Keratinocyte (primary cell): Measurements from ENCODE around the gene PDIA4. TPM values are rescaled to one million over a fixed set of nuclear protein-coding genes. Genes with fewer than 3 reads are reported as not detected.
"Not testable (repeated sequence)": the region's sequence is repeated elsewhere in the genome, so short reads cannot be mapped to it uniquely, and the experiment has no call there.

Experiments
- DNase-seq: peaks from one replicate; pipeline ENCODE4 v3.0.0-alpha.2; 2011; ENCODE audit warnings: low read depth, missing footprints, low spot score
- FAIRE-seq: peaks from 2 replicates; lab custom pipeline; 2011; peaks lifted over from hg19 to GRCh38; lab: Jason Lieb, UNC
- H2AFZ ChIP-seq: 2 replicates; pipeline ENCODE4 v1.6.0; 2012; ENCODE audit warnings: low read length, control low read depth, inconsistent platforms; ENCODE audit not compliant: control insufficient read depth
- H3K27ac ChIP-seq: 2 replicates; pipeline ENCODE4 v1.5.1; 2011; ENCODE audit warnings: low read length; ENCODE audit not compliant: control insufficient read depth, insufficient read depth
- H3K27me3 ChIP-seq: 3 replicates; pipeline ENCODE4 v1.6.0; 2011; ENCODE audit warnings: low read length; ENCODE audit not compliant: control insufficient read depth, insufficient read depth; ENCODE audit errors: extremely low read depth
- H3K36me3 ChIP-seq, 2 experiments: 2 replicates in 1 of 2; 3 replicates in 1 of 2; pipeline ENCODE4 v1.5.1; 2011; ENCODE audit warnings: low read length in 2 of 2, mild to moderate bottlenecking in 1 of 2; ENCODE audit not compliant: control insufficient read depth in 2 of 2, insufficient read depth in 2 of 2; ENCODE audit errors: extremely low read depth in 1 of 2
- H3K4me1 ChIP-seq: 3 replicates; pipeline ENCODE4 v1.5.1; 2011; ENCODE audit warnings: low read length; ENCODE audit not compliant: control insufficient read depth, insufficient read depth; ENCODE audit errors: extremely low read depth
- H3K4me2 ChIP-seq: 3 replicates; pipeline ENCODE4 v1.6.0; 2011; ENCODE audit warnings: low read depth, low read length; ENCODE audit not compliant: control insufficient read depth, insufficient read depth; ENCODE audit errors: extremely low read depth
- H3K4me3 ChIP-seq, 3 experiments: fragments of 200-600 bp in 1 of 3; sonication (generic) in 1 of 3; 2 replicates in 2 of 3; 3 replicates in 1 of 3; pipeline ENCODE4 v1.5.1; 2011 to 2016; ENCODE audit warnings: low read length in 3 of 3, mild to moderate bottlenecking in 3 of 3, control low read depth in 2 of 3, inconsistent platforms in 1 of 3, low read depth in 1 of 3, mixed read lengths in 1 of 3, mixed run types in 1 of 3, moderate library complexity in 1 of 3; ENCODE audit not compliant: control insufficient read depth in 2 of 3, insufficient read depth in 2 of 3; ENCODE audit errors: extremely low read depth in 1 of 3
- H3K79me2 ChIP-seq: 2 replicates; pipeline ENCODE4 v1.6.0; 2012; ENCODE audit warnings: low read length; ENCODE audit not compliant: control insufficient read depth, insufficient read depth
- H3K9ac ChIP-seq: 3 replicates; pipeline ENCODE4 v1.6.0; 2011; ENCODE audit warnings: low read length; ENCODE audit not compliant: control insufficient read depth, insufficient read depth; ENCODE audit errors: extremely low read depth
- H3K9me1 ChIP-seq: 3 replicates; pipeline ENCODE4 v1.6.0; 2011; ENCODE audit warnings: low read length; ENCODE audit not compliant: control insufficient read depth, insufficient read depth; ENCODE audit errors: extremely low read depth
- H3K9me3 ChIP-seq: 2 replicates; pipeline ENCODE4 v1.5.1; 2012; ENCODE audit warnings: low read depth, low read length; ENCODE audit not compliant: control insufficient read depth
- H4K20me1 ChIP-seq: 3 replicates; pipeline ENCODE4 v1.6.0; 2011; ENCODE audit warnings: low read length; ENCODE audit not compliant: control insufficient read depth, insufficient read depth; ENCODE audit errors: extremely low read depth
- EZH2 ChIP-seq: IDR thresholded peaks from one replicate; pipeline ENCODE4 v1.6.1; 2012; ENCODE audit warnings: inconsistent platforms, mild to moderate bottlenecking, low read length, moderate library complexity
- dilution Hi-C: fragments of 300-500 bp; cut with MboI; formaldehyde crosslinking; loops from one replicate; pipeline ENCODE4 v1.7.0; 2020; ENCODE audit warnings: low sequenced_read_pairs; ENCODE audit not compliant: extremely low pct_ligation_motif_present
- polyA plus RNA-seq, 5 experiments: library from polyadenylated mRNA; depleted of rRNA in 3 of 5; stranded (reverse) in 3 of 5; stranded (forward) in 1 of 5; unstranded in 1 of 5; fragments of >200 nt; gene quantifications; 1 replicate in 1 of 5; 2 replicates in 3 of 5; 3 replicates in 1 of 5; pipeline versions ENCODE4 v1.2.1 to v1.2.3, GENCODE V29; 2011 to 2012; ENCODE audit warnings: missing spikeins in 2 of 5, low read depth in 1 of 5, low replicate concordance in 1 of 5
- TF ChIP-seq, protein P1 (sequence below), 3 experiments: IDR thresholded peaks in 1 of 3; conservative IDR thresholded peaks in 1 of 3; optimal IDR thresholded peaks in 1 of 3; 2 replicates in 2 of 3; 3 replicates in 1 of 3; pipeline versions ENCODE3 to v1.5.1; 2011; ENCODE audit warnings: low read length in 3 of 3, mild to moderate bottlenecking in 3 of 3, moderate library complexity in 2 of 3, control low read depth in 1 of 3, inconsistent platforms in 1 of 3; ENCODE audit not compliant: insufficient read depth in 2 of 3; ENCODE audit errors: extremely low read depth in 1 of 3

The PDIA4 gene
- polyA plus RNA-seq, 1 donor (not counting 4 experiments of a cell fraction or from before 2014, with no cell fraction given) = 145 TPM

DNA sequence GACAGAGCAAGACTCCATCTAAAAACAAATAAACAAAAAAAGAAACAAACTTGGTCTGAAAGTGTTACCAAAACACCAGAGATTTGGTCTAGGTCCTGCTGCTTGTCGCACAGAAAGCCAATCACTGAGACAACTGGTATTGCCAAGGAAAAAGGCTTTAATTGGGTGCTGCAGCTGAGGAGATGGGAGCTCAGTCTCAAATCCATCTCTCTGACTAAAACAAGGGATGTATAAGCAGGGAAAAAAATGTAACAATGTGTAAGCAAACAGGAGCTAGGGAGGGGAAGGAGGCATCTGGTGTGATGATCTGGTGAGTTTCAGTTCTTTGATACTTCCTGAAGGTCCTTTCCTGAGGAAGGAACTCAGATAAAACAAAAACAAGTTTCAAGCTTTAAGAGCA, 8.4 kb upstream of the PDIA4 start:
- H4K20me1 ChIP-seq = no peaks in the 10 kb centered on the region
- no peaks in the 10 kb centered on the region for H3K36me3 ChIP-seq
- no peak overlapping the region for H3K4me2 ChIP-seq
- H3K9me1 ChIP-seq = no peaks in the 10 kb centered on the region
- H3K27me3 ChIP-seq = no peaks in the 10 kb centered on the region
- no peak for DNase-seq
- no peak overlapping the region for H2AFZ ChIP-seq
- TF ChIP-seq, protein P1, sequence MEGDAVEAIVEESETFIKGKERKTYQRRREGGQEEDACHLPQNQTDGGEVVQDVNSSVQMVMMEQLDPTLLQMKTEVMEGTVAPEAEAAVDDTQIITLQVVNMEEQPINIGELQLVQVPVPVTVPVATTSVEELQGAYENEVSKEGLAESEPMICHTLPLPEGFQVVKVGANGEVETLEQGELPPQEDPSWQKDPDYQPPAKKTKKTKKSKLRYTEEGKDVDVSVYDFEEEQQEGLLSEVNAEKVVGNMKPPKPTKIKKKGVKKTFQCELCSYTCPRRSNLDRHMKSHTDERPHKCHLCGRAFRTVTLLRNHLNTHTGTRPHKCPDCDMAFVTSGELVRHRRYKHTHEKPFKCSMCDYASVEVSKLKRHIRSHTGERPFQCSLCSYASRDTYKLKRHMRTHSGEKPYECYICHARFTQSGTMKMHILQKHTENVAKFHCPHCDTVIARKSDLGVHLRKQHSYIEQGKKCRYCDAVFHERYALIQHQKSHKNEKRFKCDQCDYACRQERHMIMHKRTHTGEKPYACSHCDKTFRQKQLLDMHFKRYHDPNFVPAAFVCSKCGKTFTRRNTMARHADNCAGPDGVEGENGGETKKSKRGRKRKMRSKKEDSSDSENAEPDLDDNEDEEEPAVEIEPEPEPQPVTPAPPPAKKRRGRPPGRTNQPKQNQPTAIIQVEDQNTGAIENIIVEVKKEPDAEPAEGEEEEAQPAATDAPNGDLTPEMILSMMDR (optimal IDR thresholded peaks at IDR 0.05 in 1 of 3, IDR thresholded peaks at IDR 0.05 in 1 of 3, conservative IDR thresholded peaks at IDR 0.05 in 1 of 3; ENCODE audit: extremely low read depth in 1 of 3, insufficient read depth in 2 of 3, low read length in 3 of 3) = no peak
- no peak for TF ChIP-seq EZH2
- H3K79me2 ChIP-seq = no peaks in the 10 kb centered on the region
- no peak for FAIRE-seq
- no peaks in the 10 kb centered on the region for H3K4me1 ChIP-seq
- no peak overlapping the region for H3K27ac ChIP-seq
- H3K9me3 ChIP-seq = peaks cover 2% of the 10 kb centered on the region
- no peak overlapping the region for H3K4me3 ChIP-seq
- no peak overlapping the region for H3K9ac ChIP-seq
- dilution Hi-C loops = no loop called here

DNA sequence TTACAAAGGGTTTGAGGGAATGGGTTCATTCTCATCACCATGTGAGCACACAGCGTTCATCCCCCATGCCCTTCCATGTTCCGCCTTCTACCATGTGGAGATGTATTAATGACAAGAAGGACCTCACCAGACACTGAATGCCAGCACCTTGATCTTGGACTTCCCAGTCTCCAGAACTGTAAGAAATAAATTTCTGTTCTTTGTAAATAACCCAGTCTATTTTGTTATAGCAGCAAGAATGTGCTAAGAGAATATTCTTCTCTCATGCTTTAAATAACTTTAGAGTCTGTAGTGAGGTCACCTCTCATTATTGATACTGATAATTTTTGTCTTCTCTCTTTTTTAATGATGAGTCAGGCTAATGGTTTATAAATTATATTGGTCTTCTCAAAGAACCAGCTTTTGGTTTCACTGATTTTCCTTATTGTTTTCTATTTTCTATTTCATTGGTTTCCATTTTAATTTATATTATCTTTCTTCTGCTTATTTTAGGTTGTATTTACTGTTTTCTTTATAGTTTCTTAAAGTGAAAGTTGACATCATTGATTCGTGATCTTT, 3.1 kb upstream of the PDIA4 start:
- Histone ChIP-seq H3K36me3 (no peaks in the 10 kb centered on the region), H3K4me3 (no peak overlapping the region), H3K27ac (no peak overlapping the region), H3K79me2 (peaks cover 18% of the 10 kb centered on the region), H4K20me1 (no peaks in the 10 kb centered on the region), H3K4me2 (no peak overlapping the region), H3K9me3 (no peaks in the 10 kb centered on the region), H3K4me1 (peaks cover 15% of the 10 kb centered on the region), H3K9ac (no peak overlapping the region), H3K27me3 (no peaks in the 10 kb centered on the region), H3K9me1 (no peaks in the 10 kb centered on the region), H2AFZ (no peak overlapping the region)
- TF ChIP-seq EZH2 = no peak
- TF ChIP-seq, protein P1 (optimal IDR thresholded peaks at IDR 0.05 in 1 of 3, IDR thresholded peaks at IDR 0.05 in 1 of 3, conservative IDR thresholded peaks at IDR 0.05 in 1 of 3; ENCODE audit: extremely low read depth in 1 of 3, insufficient read depth in 2 of 3, low read length in 3 of 3) = no peak
- FAIRE-seq = no peak
- DNase-seq = no peak
- dilution Hi-C loops = no loop called here

DNA sequence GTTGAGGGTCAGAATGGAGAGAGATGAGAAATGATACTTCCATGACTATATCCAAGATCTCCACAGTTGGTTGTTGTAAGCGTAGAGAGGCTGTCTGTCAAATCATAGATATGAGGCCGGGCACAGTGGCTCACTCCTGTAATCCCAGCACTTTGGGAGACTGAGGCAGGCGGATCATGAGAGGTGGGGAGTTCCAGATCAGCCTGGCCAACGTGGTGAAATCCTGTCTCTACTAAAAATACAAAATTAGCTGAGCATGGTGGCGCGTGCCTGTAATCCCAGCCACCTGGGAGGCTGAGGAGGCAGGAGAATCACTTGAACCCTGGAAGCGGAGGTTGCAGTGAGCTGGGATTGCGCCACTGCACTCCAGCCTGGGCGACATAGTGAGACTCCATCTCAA, 2.1 kb upstream of the PDIA4 start:
- FAIRE-seq, H3K27ac ChIP-seq, H3K4me3 ChIP-seq, H3K36me3 ChIP-seq, H4K20me1 ChIP-seq, H3K9me1 ChIP-seq, dilution Hi-C loops, H3K9me3 ChIP-seq, H3K9ac ChIP-seq, DNase-seq, H2AFZ ChIP-seq, H3K27me3 ChIP-seq, H3K4me2 ChIP-seq: not testable (repeated sequence)
- H3K79me2 ChIP-seq = peaks cover 28% of the 10 kb centered on the region
- H3K4me1 ChIP-seq = peaks cover 21% of the 10 kb centered on the region
